Measurements from ENCODE around the gene EVA1C.

The EVA1C gene

GRCh38 chr21:32533053-32533452 lies 120.5 kb downstream of the EVA1C start:
- H3K27me3 ChIP-seq (ENCODE audit: insufficient read depth, low read depth, severe bottlenecking), result no peaks in the 10 kb centered on the region
- no peaks in the 10 kb centered on the region for H3K36me3 ChIP-seq
- TF ChIP-seq CTCF (IDR thresholded peaks at IDR 0.05; ENCODE audit: low read depth, low read length), result no peak
- H3K9me3 ChIP-seq (ENCODE audit: severe bottlenecking), result peaks cover 4% of the 10 kb centered on the region
- DNase-seq, result no peak
- H3K27ac ChIP-seq, result no peak overlapping the region
- no peak overlapping the region for H3K4me3 ChIP-seq (ENCODE audit: low read depth, low read length)

- H3K4me3 ChIP-seq (ENCODE audit: low read depth, low read length), result no peak overlapping the region
- H3K36me3 ChIP-seq, result no peaks in the 10 kb centered on the region
- no peak for DNase-seq
- TF ChIP-seq CTCF (IDR thresholded peaks at IDR 0.05; ENCODE audit: low read depth, low read length), result no peak
- peaks cover 4% of the 10 kb centered on the region for H3K9me3 ChIP-seq (ENCODE audit: severe bottlenecking)
- no peak overlapping the region for H3K27ac ChIP-seq
- H3K27me3 ChIP-seq (ENCODE audit: insufficient read depth, low read depth, severe bottlenecking), result no peaks in the 10 kb centered on the region
Measured at GRCh38 chr21:32533611-32534010, 121.1 kb downstream of the EVA1C start.

GRCh38 chr21:32534113-32534512 lies 121.6 kb downstream of the EVA1C start:
- Histone ChIP-seq H3K27ac (no peak overlapping the region), H3K27me3 (ENCODE audit: insufficient read depth, low read depth, severe bottlenecking) (no peaks in the 10 kb centered on the region), H3K4me3 (ENCODE audit: low read depth, low read length) (no peak overlapping the region), H3K36me3 (no peaks in the 10 kb centered on the region), H3K9me3 (ENCODE audit: severe bottlenecking) (peaks cover 4% of the 10 kb centered on the region)
- TF ChIP-seq CTCF (IDR thresholded peaks at IDR 0.05; ENCODE audit: low read depth, low read length), result no peak
- no peak for DNase-seq

- H3K36me3 ChIP-seq, result no peaks in the 10 kb centered on the region
- no peak for DNase-seq
- H3K4me3 ChIP-seq (ENCODE audit: low read depth, low read length), result no peak overlapping the region
- no peak for TF ChIP-seq CTCF (IDR thresholded peaks at IDR 0.05; ENCODE audit: low read depth, low read length)
- H3K27ac ChIP-seq, result no peak overlapping the region
- H3K27me3 ChIP-seq (ENCODE audit: insufficient read depth, low read depth, severe bottlenecking), result no peaks in the 10 kb centered on the region
- peaks cover 4% of the 10 kb centered on the region for H3K9me3 ChIP-seq (ENCODE audit: severe bottlenecking)
Measured at GRCh38 chr21:32535612-32536011, 123.1 kb downstream of the EVA1C start.

GRCh38 chr21:32537569-32537881 lies 125.0 kb downstream of the EVA1C start:
- Histone ChIP-seq H3K9me3 (ENCODE audit: severe bottlenecking) (no peaks in the 10 kb centered on the region), H3K4me3 (ENCODE audit: low read depth, low read length) (no peak overlapping the region), H3K36me3 (no peaks in the 10 kb centered on the region), H3K27ac (no peak overlapping the region), H3K27me3 (ENCODE audit: insufficient read depth, low read depth, severe bottlenecking) (no peaks in the 10 kb centered on the region)
- no peak for DNase-seq
- no peak for TF ChIP-seq CTCF (IDR thresholded peaks at IDR 0.05; ENCODE audit: low read depth, low read length)

GRCh38 chr21:32538147-32538792 lies 125.8 kb downstream of the EVA1C start:
- no peak for TF ChIP-seq CTCF (IDR thresholded peaks at IDR 0.05; ENCODE audit: low read depth, low read length)
- Histone ChIP-seq H3K4me3 (ENCODE audit: low read depth, low read length) (no peak overlapping the region), H3K27me3 (ENCODE audit: insufficient read depth, low read depth, severe bottlenecking) (no peaks in the 10 kb centered on the region), H3K27ac (no peak overlapping the region), H3K36me3 (no peaks in the 10 kb centered on the region), H3K9me3 (ENCODE audit: severe bottlenecking) (peaks cover 3% of the 10 kb centered on the region)
- DNase-seq, result no peak
